Activated CD4-positive, alpha-beta T cell treated with anti-CD3 and anti-CD28 coated beads, Interleukin-2, amount 10 ng/mL, durations not matched to agents 7 days and 5 days (primary cell): Measurements from ENCODE around the gene NFATC2. TPM values are rescaled to one million over a fixed set of nuclear protein-coding genes. Genes with fewer than 3 reads are reported as not detected.

Experiments
- CTCF ChIA-PET: fragments of 350-600 bp; sonication (Branson Sonifier 250); formaldehyde crosslinking; loops from one replicate; lab custom pipeline; 2021; ENCODE audit warnings: antibody characterized with exemption; lab: Charles Lee
- POLR2A ChIA-PET: fragments of 350-600 bp; sonication (Branson Sonifier 250); formaldehyde crosslinking; loops from one replicate; lab custom pipeline; 2021; ENCODE audit warnings: antibody characterized with exemption; lab: Charles Lee
- DNase-seq: peaks from one replicate; pipeline ENCODE4 v3.0.0-alpha.2; 2020
- H3K27ac Mint-ChIP-seq: one replicate; pipeline ENCODE4 v1.8.0; 2021; ENCODE audit warnings: mild to moderate bottlenecking, moderate library complexity, mixed read lengths
- H3K27me3 Mint-ChIP-seq: one replicate; pipeline ENCODE4 v1.8.0; 2021; ENCODE audit warnings: mixed read lengths
- H3K36me3 Mint-ChIP-seq: one replicate; pipeline ENCODE4 v1.8.0; 2021; ENCODE audit warnings: low read depth, mixed read lengths
- H3K4me1 Mint-ChIP-seq: one replicate; pipeline ENCODE4 v1.8.0; 2021; ENCODE audit warnings: mixed read lengths
- H3K4me3 Mint-ChIP-seq: one replicate; pipeline ENCODE4 v1.8.0; 2021; ENCODE audit warnings: mild to moderate bottlenecking, moderate library complexity, mixed read lengths
- H3K9me3 Mint-ChIP-seq: one replicate; pipeline ENCODE4 v1.8.0; 2021; ENCODE audit warnings: mixed read lengths
- total RNA-seq, 2 experiments: library from RNA; stranded (reverse); gene quantifications; one replicate each; pipeline ENCODE4 v1.2.3, GENCODE V29; 2021

Gene NFATC2
- total RNA-seq, 2 experiments from 2014 or later = 62.0 to 68.8 TPM

DNA sequence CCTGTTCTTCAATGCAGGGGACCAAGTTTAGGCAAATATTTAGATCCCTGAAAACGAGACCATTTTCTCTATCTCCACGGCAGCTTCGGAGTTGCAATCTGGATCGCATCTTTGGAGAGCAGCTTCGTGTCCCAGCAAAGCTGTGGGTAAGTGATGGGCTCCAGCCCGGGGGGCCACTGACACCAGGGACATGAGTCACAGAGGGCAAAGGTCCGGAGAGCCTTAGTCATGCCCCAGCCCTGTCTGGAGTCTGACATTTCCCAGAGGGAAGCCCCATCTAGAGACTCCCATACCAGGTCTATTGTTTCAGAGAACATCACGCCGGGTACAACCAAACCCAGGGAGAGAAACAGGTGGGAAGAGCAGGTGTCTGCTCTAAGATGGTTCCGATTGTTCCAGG, 95.9 kb downstream of the NFATC2 start:
- no peak for DNase-seq
- Mint-ChIP-seq H3K9me3 (no peaks in the 10 kb centered on the region), H3K27ac (no peak overlapping the region), H3K27me3 (no peaks in the 10 kb centered on the region), H3K4me3 (no peak overlapping the region), H3K36me3 (peaks cover 54% of the 10 kb centered on the region), H3K4me1 (peaks cover 18% of the 10 kb centered on the region)
- POLR2A ChIA-PET = interaction anchor here (0.6 kb wide), 1 partner anchor 173 kb away, joined by 4 read pairs; no protein-coding TSS in a partner anchor
- CTCF ChIA-PET = no interaction called here

DNA sequence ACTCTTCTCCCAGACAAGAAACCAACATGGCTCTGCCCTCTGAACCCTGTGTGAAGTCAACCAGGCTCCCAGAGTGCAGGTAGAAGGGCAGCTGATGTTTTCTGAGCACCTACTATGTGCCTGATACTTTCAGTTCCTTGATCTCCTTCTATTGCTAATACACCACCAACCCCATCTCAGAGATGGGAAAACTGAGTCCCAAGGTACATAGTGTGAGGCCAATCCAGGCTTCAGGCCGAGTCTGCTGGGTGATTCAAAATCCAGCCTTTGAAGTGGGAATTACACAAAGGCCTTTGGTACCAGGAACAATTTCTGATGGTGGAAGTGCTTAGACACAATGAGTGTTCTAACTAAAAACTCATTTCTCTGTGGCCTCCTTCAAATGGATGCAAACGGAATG, 96.3 kb downstream of the NFATC2 start:
- Mint-ChIP-seq H3K9me3 (no peaks in the 10 kb centered on the region), H3K27me3 (no peaks in the 10 kb centered on the region), H3K4me1 (peaks cover 19% of the 10 kb centered on the region), H3K36me3 (peaks cover 51% of the 10 kb centered on the region), H3K4me3 (no peak overlapping the region), H3K27ac (no peak overlapping the region)
- no peak for DNase-seq
- POLR2A ChIA-PET = no interaction called here
- CTCF ChIA-PET = no interaction called here

- peaks cover 55% of the 10 kb centered on the region for H3K36me3 Mint-ChIP-seq
- peak overlapping the region; percentile 62 for H3K27ac Mint-ChIP-seq
- H3K4me3 Mint-ChIP-seq = no peak overlapping the region
- CTCF ChIA-PET = no interaction called here
- no peaks in the 10 kb centered on the region for H3K27me3 Mint-ChIP-seq
- H3K4me1 Mint-ChIP-seq = peaks cover 22% of the 10 kb centered on the region
- no peak for DNase-seq
- POLR2A ChIA-PET = no interaction called here
- H3K9me3 Mint-ChIP-seq = no peaks in the 10 kb centered on the region
These were observed 96.9 kb downstream of the NFATC2 start for GRCh38 chr20:51445591-51445990.

- Mint-ChIP-seq H3K4me1 (peaks cover 27% of the 10 kb centered on the region), H3K9me3 (no peaks in the 10 kb centered on the region), H3K27ac (peak overlapping the region; percentile 55), H3K36me3 (peaks cover 59% of the 10 kb centered on the region), H3K27me3 (no peaks in the 10 kb centered on the region), H3K4me3 (no peak overlapping the region)
- CTCF ChIA-PET = no interaction called here
- no peak for DNase-seq
- POLR2A ChIA-PET = no interaction called here
These were observed 97.5 kb downstream of the NFATC2 start for GRCh38 chr20:51444922-51445438.

DNA sequence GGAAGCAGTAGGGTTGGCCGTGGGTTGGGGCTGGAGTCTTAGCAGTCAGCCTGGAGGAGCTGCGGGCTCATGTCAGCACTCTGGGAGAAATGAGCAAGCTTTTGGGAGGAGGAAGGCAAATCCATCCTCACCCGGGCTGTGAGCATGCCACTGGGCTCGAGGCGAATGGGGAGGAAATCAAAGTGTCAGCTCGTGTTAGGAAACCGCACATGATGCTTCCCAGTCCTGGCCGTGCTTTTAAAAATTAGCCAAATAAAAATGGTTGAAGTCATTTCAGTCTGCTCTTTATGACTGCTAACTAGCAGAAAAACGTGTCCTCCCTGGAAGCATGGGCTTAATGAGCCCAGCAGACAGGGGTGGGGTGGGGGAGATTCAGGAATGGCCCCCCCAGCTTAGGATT, 98.1 kb downstream of the NFATC2 start:
- H3K4me3 Mint-ChIP-seq = no peak overlapping the region
- DNase-seq = no peak
- no peak overlapping the region for H3K27ac Mint-ChIP-seq
- peaks cover 28% of the 10 kb centered on the region for H3K4me1 Mint-ChIP-seq
- H3K36me3 Mint-ChIP-seq = peaks cover 59% of the 10 kb centered on the region
- H3K27me3 Mint-ChIP-seq = no peaks in the 10 kb centered on the region
- no peaks in the 10 kb centered on the region for H3K9me3 Mint-ChIP-seq
- CTCF ChIA-PET = interaction anchor here (0.6 kb wide), 1 partner anchor 378 kb away, joined by 5 read pairs; no protein-coding TSS in a partner anchor
- POLR2A ChIA-PET = no interaction called here

DNA sequence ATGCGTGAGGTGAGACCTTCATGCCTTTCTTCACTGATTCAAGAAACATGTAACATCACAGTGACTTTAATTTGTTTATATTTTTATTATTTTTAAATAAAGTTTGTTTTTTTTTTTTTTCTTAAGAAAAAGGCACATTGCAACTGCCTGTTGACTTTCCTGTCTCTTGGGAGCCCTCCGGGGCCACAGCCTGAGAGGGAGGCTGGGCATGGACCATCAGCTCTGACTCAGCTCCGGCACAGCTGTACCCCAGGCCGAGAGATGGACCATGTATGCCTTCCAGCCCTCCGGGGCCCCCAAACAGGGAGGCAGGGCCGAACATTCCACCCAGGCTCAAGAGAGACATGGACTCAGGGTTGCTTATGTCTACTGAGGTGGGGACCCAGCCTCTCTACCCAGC, 99.9 kb downstream of the NFATC2 start:
- H3K4me1 Mint-ChIP-seq = peaks cover 47% of the 10 kb centered on the region
- CTCF ChIA-PET = interaction anchor here (0.7 to 1.9 kb wide), 2 partner anchors 12 to 1718 kb away, joined by 3 to 6 read pairs; no protein-coding TSS in a partner anchor
- POLR2A ChIA-PET = interaction anchor here (0.7 kb wide), 1 partner anchor 100 kb away, joined by 3 read pairs; the partner anchor contains the start of gene NFATC2
- no peak overlapping the region for H3K27ac Mint-ChIP-seq
- H3K36me3 Mint-ChIP-seq = peaks cover 65% of the 10 kb centered on the region
- no peak overlapping the region for H3K4me3 Mint-ChIP-seq
- no peaks in the 10 kb centered on the region for H3K9me3 Mint-ChIP-seq
- no peaks in the 10 kb centered on the region for H3K27me3 Mint-ChIP-seq
- DNase-seq = no peak

DNA sequence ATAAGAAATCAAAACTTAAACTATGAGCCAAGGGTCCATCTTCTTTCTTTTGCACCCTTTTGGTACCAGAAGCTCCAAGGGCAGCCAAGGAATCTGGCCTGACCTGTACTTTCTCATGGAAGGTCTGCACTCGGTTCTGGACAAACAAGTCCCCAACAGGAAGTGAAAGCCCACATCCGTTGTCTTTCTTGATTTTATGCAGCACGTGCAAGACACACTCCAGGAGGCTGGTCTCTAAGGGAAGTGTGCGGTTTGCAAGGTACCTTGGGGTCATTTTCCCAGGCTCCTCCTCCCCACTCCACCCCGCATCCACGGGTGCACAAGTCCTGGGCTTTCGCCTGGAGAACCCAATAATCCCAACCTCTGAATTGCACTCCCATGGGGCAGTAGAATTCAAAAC, 101.9 kb downstream of the NFATC2 start:
- no peak for DNase-seq
- POLR2A ChIA-PET = no interaction called here
- no peak overlapping the region for H3K4me3 Mint-ChIP-seq
- H3K27ac Mint-ChIP-seq = peak overlapping the region; percentile 54
- H3K9me3 Mint-ChIP-seq = no peaks in the 10 kb centered on the region
- H3K4me1 Mint-ChIP-seq = peaks cover 49% of the 10 kb centered on the region
- no peaks in the 10 kb centered on the region for H3K27me3 Mint-ChIP-seq
- CTCF ChIA-PET = no interaction called here
- H3K36me3 Mint-ChIP-seq = peaks cover 63% of the 10 kb centered on the region

- Mint-ChIP-seq H3K27ac (no peak overlapping the region), H3K4me1 (peaks cover 46% of the 10 kb centered on the region), H3K9me3 (no peaks in the 10 kb centered on the region), H3K27me3 (no peaks in the 10 kb centered on the region), H3K4me3 (no peak overlapping the region), H3K36me3 (peaks cover 71% of the 10 kb centered on the region)
- DNase-seq = no peak
- CTCF ChIA-PET = interaction anchor here (1.0 to 1.1 kb wide), 2 partner anchors 12 to 32 kb away, joined by 3 read pairs; no protein-coding TSS in a partner anchor
- POLR2A ChIA-PET = no interaction called here
These were observed 103.3 kb downstream of the NFATC2 start for GRCh38 chr20:51439160-51439689.

- ChIA-PET POLR2A (no interaction called here), CTCF (interaction anchor here (0.6 to 1.1 kb wide), 4 partner anchors 31 to 1004 kb away, joined by 3 to 4 read pairs (median 3); no protein-coding TSS in a partner anchor)
- Mint-ChIP-seq H3K4me3 (no peak overlapping the region), H3K27ac (peak overlapping the region; percentile 14), H3K27me3 (no peaks in the 10 kb centered on the region), H3K36me3 (peaks cover 71% of the 10 kb centered on the region), H3K4me1 (peaks cover 49% of the 10 kb centered on the region), H3K9me3 (no peaks in the 10 kb centered on the region)
- DNase-seq = no peak
These were observed 104.4 kb downstream of the NFATC2 start for GRCh38 chr20:51438136-51438535.

DNA sequence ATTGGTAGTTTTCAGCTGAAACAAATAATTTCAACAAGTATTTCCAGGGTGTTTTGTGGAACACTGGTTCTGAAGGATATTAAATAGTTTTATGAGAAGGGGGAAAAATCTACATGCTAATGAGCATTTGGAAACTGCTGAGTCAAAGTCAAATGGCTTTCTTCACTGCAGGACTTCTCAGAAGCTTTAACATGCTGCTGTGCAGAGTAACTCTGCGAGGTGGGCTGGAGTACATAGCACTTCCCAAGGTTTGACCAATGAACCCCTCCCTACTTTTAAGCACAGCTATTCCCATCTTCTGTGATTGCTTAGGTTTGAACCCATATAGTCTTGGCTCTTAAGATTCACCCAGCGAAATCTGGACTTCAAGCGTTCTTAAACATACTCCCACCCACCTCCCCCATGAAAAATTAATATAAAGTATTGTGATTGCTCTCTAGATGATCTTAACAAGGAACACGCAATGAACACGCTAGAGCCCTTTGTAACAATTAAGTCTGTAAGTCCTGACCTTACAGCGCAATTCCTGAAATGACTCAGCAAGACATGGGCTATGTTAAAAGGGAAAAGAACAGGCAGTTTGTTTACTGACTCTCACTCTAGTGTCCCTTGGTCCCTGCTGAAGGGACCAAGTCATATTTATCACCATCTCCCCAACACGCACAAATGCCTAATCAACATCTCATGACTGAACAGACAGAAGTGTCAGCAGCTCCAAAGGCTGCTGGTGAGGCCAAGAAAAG, 105.2 kb downstream of the NFATC2 start:
- Mint-ChIP-seq H3K4me1 (peaks cover 54% of the 10 kb centered on the region), H3K27ac (no peak overlapping the region), H3K27me3 (no peaks in the 10 kb centered on the region), H3K9me3 (no peaks in the 10 kb centered on the region), H3K36me3 (peaks cover 78% of the 10 kb centered on the region), H3K4me3 (no peak overlapping the region)
- no peak for DNase-seq
- ChIA-PET POLR2A (no interaction called here), CTCF (interaction anchor here (0.5 kb wide), 1 partner anchor 301 kb away, joined by 3 read pairs; no protein-coding TSS in a partner anchor)

DNA sequence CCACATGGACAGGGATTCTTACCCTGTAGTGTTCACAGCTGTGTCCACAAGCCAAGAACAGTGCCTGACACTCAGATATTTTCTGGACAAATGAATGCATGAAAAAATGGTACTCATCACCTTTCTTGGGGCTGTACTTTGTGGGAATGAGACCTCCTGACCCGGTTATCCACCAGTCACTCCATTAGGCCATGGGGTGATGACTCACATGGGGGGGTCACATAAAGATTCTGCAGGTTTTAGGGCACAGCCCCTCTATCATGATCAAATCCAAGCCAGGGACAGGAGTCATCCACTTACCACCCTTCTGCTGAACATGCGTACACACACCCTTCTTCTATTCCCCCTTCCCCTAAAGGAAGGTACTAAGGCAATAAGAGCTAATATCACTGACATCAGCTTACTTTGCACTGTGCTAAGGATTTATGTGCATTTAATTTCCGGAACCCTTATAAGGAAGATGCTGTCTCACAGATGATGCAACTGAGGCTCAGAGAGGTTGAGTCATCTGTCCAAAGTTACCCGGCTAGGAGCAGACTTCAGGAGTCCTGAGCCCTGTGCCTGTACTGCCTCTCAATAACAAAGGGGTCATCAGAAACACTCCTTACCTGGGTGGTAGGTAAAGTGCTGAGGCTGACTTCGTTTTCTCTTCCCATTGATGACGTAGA, 107.8 kb downstream of the NFATC2 start:
- Mint-ChIP-seq H3K4me3 (no peak overlapping the region), H3K9me3 (no peaks in the 10 kb centered on the region), H3K36me3 (peaks cover 78% of the 10 kb centered on the region), H3K27me3 (no peaks in the 10 kb centered on the region), H3K4me1 (peaks cover 61% of the 10 kb centered on the region), H3K27ac (peak overlapping the region; percentile 22)
- ChIA-PET POLR2A (no interaction called here), CTCF (interaction anchor here (1.1 kb wide), 1 partner anchor 160 kb away, joined by 4 read pairs; no protein-coding TSS in a partner anchor)
- no peak for DNase-seq

DNA sequence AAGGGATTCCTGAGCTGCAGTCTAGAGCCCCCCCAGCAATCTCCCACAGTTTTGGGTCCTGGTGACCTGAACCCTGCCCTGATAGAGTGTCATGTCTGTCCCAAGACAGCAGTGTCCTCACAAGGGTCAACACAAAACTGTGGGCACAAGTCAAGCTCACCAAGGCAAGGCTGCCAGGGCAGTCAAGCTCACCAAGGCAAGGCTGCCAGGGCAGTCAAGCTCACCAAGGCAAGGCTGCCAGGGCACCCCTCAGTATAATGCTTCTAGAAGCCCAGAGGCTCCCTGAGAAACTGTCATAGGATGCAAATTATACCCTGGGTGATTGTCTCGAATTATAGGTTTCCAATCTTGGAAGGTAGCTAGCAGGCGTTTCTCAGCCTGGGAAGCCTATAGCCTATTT, 108.5 kb downstream of the NFATC2 start:
- peaks cover 54% of the 10 kb centered on the region for H3K4me1 Mint-ChIP-seq
- no peaks in the 10 kb centered on the region for H3K27me3 Mint-ChIP-seq
- CTCF ChIA-PET = interaction anchor here (0.6 to 1.1 kb wide), 2 partner anchors 95 to 160 kb away, joined by 3 to 4 read pairs; no protein-coding TSS in a partner anchor
- no peak overlapping the region for H3K27ac Mint-ChIP-seq
- no peak for DNase-seq
- no peak overlapping the region for H3K4me3 Mint-ChIP-seq
- POLR2A ChIA-PET = no interaction called here
- H3K9me3 Mint-ChIP-seq = no peaks in the 10 kb centered on the region
- peaks cover 71% of the 10 kb centered on the region for H3K36me3 Mint-ChIP-seq
